GM18502 (cell line): ENCODE data around the gene MREG.
"Not testable (repeated sequence)": the region's sequence is repeated elsewhere in the genome, so short reads cannot be mapped to it uniquely, and the experiment has no call there.

Source experiments
- ATAC-seq: cut with Tn5 transposase; IDR thresholded peaks from one replicate; pipeline ENCODE4 v1.9.1; 2021; ENCODE audit warnings: mild to moderate bottlenecking; ENCODE audit not compliant: unreplicated experiment, poor library complexity

Gene MREG

DNA sequence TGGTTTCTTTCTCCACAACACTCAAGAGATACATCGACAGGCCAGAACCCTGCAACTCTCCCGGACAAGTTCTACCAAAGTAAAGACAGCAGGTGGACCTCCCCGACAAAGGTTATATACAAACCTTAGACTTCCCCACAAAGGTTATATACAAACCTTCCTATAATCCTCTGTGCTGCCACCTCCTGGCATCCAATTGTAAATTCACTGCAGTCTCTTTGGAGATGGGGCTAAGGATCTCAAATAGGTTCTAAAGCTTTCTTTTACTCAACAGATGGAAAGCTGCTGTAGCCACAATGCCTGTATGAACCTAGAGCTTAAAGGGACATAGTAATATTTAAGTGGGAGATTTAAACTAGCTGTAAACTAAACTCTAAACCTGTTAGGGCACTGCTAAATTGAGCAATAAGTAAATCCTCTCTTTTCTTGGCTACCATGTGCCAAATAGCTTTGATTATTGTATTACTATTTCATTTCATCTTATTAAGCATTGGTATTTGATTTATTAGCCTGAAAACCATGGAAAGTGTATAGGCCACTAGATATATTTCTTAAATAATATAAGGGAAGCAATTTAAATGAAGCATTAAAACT is 9.8 kb upstream of the MREG start:
- ATAC-seq, result peak; percentile 89

DNA sequence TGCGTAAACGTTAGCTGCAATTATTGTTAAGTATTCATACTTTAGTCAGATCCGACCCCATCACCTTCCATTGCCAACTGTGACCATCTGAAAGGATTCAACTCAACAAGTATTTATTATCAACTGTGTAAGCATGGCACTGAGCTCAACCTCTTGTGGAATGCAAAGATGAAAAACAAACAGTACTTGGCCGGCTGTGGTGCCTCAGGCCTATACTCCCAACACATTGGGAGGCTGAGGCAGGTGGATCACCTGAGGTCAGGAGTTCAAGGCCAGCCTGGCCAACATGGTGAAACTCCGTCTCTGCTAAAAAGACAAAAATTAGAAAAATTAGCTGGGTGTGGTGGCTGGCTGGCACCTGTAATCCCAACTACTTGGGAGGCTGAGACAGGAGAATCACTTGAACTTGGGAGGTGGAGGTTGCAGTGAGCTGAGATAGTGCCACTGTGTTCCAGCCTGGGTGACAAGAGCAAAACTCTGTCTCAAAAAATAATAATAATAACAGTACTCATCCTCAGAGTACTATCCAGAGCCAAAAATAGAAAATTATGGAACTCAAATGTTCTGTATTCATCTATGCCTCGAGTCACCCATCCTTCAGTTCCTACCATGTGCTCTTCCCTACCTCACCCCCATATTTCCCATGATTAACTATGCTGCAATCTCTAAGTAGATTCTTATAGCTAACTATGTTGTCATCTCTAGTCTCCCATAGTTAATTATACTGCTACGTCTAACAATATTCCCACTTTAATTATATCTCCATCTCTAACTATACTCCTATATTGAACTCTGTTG is 8.6 kb upstream of the MREG start:
- ATAC-seq, result no peak

DNA sequence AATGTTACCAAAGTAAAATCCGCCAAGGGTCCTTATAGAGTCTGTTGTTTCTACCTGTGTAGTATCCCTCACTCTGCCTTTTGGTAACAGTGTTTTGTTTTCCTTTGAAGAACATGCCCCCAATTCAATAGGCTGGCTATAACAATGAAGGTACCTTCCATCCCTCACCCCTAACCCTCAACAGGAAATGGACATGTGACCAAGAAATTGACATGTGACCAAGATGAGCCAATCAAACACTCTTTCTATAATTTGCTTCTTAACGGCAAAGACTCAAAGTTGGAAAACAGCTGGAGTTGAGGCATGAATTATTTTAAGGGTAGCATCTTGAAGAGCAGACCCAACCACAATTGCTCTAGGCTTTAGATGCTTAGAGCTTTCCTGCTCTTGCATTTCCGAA is 5.4 kb upstream of the MREG start:
- no peak for ATAC-seq

DNA sequence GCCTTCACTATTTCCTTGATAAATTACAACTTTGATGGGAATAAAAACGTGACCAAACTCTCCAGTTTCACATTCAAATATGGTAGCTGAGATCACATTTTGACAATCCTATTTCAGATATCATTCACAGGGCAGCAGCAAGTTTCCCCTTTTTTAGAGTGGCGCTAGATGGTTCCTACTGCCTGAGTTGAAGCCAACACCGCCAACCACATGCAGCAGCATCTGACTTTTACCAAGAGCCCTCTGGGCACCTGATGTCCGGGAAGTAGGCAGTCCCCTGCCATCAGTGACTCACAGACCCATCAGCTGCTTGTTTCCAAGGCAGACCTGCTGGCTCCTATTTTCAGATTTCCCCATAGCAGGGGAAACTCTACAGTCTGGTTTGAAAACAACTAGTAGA is 4.0 kb upstream of the MREG start:
- peak; percentile 36 for ATAC-seq

DNA sequence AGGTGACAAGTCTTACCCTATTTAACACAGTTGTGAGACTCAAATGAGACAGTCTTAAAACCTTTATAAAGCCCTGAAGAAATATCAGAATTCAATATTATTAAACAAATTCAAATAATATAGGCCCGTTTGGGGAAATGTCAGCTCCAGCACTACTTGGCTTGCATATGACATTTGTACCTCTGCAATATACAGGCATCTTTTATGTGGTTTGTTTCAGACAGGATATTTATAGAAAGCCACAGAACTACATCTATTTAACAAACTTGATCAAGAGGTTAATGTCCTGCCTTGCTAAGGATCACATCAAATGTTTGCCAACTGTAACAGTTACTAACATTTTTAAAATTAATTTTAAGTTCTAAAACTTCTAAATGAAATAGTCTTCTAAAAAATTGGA is 3.2 kb upstream of the MREG start:
- no peak for ATAC-seq

DNA sequence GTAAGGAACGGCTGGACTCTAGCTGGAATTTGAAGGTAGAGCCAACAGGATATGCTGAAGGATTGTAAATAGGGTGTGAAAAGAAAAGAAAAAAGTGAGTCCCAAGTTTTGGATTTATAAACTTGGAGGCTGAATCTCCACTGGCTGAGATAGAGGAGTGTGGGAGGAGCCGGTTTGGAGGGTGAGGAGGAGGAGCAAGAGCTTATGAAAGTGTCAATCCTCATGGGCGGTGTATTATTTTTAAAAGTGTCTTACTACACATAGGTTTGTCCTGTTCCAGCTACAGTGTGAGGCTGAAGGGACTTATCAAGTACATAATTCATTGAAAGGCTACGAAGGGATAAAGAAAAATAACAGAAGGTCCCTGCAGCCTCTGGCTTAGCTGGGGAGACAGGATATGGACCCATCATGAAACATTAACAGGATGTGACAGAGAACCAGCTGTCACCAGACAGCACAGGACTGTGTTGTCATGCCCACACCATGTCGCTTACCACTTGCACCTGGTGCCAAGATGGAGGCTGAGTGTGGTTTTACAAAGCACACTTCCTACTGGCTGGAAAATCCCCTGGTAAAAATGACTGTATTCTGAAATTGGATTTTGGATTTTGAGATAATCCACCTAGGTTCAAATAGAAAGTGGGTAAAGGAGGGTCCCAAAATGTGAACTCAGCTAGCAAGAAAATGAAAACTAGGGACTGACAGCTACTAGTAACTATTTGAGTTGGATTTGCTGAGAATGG is 2.5 kb upstream of the MREG start:
- ATAC-seq, result peak; percentile 85

DNA sequence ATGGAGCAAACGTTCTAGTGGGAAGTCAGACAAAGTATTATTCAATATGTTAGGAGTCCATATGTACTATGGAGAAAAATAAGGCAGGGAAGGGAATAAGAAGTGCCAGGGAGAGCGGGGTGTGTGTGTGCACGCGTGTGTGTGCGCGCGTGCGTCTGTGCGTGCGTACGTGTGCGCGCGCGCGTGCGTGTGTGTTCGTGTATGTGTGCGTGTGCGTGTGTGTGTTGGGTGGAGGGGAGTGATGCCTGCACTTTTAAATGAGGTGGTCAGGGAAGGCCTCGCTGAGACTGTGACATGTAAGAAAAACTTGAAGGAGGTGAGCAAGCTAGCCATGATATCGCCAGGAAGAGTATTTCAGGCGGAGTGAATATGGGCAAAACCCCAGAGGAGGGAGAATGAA is 1.6 kb upstream of the MREG start:
- ATAC-seq, result no peak

DNA sequence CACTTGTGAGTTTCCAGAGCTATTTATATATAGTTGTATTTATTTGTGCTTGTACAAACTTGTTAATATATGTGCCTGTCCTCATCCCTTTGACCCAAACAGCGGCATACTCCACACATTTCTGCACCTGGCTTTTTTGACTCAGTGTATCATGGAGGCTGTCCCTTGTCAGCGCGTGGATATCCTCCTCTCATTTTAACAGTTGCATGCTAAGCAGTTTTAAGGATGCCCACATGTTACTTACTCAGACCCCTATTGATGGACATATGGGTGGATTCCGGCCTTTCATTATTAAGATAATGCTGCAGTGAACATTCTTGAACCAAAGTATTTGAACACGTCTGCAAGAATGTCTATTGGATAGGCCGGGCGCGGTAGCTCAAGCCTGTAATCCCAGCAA is 655 bp upstream of the MREG start:
- no peak for ATAC-seq

DNA sequence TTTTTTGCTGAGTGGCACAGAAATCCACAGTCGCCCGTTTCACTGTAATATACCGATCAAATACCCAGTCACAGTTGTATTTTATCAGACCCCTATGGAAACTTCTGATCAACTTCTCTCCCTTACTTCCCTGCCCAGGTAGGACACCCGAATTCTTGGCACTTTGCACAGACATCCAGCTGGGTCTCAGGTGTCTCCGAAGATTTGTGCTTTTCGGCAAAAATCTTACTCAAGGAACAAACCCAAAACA is 596 bp downstream of the MREG start:
- ATAC-seq, result no peak

DNA sequence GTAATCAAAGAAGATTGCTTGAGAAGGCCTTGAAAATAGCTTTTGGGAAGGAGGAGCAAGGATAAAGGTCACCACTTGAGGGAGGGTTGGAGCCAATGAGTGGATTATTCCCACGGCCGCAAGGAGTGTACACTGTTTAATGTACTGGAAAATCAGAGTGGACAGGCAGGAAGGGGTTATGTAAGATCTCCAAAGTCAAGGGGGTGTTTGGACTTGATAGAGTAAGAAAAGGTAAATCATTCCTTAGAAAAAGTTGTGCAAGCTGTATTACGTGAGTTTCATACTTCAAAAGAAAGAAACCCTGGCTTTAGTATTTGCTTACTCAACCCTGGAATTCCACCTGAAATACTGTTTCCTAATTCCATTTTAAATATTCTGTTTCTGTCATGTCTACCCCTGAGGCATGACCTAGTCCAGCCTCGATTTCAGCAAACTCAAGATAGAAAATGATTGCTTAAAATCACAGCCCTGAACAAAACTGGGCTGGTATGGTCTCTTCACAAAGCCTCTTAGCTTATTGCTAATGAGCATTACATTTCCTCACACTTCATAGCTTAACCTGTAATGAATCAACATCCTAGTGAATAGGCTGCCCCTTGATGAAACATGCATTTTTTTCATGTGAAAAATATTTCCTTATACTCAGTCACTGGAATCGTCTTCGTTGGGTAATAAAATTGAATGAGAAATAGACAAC is 1.1 kb downstream of the MREG start:
- no peak for ATAC-seq

DNA sequence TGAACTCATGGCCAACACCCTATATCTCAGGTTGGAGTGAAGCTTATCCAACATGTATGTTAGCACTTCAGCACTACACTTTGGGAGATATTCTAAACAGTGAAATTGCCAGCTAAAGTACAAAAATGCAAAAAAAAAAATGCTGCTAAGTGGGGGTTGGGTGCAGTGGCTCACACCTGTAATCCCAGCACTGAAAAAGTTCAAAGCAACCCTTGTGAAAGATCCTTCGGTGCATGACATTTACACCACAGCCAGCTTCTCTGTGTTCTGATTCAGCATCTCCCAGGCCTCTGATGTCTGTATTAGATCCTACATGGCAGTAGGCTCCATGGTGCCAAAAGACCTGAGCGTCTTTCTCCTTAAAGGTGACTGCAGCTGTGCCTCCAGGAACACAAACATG is 4.1 kb downstream of the MREG start:
- not testable (repeated sequence) for ATAC-seq

DNA sequence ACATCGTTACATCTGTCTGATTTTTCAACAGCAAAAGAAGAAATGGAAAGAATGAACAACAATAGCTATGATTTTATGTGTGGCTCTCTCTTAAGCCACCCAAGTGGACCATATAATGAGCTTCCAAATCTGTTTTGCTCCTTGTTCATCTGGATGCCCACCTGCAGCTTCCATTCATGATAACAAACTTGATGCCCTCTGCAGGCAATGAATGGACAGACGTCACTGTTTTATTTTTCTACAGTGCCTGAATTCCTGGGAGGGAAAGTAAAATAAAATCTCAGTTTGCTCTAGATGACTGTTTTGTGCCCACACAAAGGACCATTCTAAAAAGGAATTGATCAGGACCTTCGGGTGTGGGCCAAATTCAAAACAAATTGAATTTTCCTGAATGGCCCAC is 5.0 kb downstream of the MREG start:
- no peak for ATAC-seq

DNA sequence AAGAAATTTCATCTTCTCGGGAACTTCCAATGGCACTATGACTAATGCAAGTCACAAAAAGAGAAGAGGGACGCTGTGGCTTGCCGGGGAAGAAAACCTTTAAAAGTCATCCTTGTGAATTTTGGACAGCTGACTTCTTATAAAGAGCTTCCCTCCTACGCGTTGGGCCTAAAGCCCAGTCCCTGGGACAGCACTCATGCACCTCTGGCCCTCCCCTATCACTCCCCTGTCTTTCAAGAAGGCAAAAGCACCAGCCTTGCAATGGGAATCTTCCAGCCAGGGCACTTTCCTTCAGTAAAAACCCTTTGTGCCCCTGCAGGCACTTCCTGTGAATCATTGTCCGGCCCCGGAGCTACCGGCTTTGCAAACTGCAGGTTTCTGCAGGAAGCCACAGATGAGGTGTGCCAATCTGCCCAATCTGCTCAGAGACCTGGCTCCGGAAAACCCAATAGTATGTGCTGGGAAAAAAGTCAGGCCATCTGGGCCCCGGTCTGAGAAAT is 7.1 kb downstream of the MREG start:
- peak; percentile 42 for ATAC-seq

DNA sequence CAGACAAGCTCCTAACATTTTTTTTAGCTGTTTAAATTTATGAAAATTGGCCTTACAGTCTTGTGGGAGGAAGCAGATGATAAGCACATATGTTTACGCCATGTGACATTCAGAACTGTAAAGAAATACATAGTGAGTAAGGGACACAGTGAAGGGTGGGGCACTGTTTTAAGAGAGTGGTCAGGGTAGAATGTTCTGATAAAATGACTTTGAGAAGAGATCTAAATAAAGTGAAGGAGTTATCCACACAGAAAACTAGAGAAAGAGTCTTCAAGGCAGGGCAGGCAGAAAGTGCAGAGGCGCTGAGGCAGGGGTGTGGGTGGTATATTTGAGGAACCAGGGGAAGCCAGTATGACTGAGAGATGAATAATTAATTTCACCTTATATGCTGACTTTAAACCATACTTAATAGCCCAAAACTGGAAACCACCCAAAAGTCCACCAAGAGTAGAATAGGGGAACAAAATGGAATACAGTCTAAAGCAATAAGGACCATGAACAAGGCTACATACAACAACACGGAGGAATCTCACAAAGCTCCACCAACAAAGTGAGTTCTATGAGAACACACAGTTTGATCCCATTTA is 8.6 kb downstream of the MREG start:
- ATAC-seq, result peak; percentile 37

DNA sequence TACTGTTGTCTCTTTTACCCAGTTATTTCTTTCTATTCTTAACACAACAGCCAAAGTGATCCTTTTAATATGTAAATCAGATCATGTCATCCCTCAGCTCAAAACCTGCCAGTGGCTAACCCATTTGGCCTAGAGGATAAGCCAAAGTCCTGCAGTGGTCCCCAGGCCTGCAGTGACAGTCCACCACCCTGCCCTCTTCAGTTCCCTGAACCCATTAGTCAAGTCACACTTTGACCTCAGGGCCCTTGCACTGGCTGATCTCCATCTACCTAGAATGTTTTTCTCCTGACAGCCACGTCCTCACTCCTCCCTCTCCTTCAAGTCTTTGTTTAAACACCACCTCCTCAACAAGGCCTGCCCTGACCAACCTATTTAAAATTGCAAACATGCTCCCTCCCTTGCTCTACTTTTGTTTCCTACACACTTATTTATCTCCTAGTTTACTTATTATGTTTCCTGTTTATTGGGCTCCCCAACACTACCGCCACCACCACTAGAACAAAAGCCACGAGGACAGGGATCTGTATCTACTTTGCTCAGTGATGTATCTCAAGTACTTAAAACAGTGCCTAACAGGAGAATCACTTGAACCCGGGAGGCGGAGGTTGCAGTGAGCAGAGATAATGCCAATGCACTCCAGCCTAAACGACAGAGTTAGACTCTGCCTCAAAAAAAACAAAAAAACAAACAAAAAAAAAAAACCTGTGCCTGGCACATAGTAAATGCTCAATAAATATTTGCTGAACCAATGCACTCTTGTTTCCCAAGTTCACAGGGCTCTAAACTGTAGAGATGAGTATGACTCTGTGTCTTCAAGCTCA is 9.3 kb downstream of the MREG start:
- no peak for ATAC-seq

DNA sequence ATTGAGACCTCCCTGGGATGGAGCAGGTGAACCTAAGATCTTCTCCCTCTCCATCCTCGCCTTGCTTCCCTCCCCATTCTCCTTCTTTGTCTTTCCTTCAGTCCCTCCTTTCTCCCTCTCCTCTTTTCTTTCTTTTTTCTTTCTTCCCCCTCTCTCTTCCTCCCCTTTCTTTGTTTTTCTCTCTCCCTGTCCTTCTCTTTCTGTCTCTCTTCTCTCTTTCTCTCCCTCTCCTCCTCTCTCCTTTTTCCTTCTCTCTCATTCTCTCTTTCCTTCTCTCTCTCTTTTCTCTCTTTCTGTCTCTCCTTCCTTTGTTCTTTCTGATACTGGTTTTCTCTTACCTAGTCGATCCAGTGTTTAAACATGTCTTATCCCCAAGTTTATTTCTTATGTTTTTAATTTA is 10.7 kb downstream of the MREG start:
- ATAC-seq, result no peak

DNA sequence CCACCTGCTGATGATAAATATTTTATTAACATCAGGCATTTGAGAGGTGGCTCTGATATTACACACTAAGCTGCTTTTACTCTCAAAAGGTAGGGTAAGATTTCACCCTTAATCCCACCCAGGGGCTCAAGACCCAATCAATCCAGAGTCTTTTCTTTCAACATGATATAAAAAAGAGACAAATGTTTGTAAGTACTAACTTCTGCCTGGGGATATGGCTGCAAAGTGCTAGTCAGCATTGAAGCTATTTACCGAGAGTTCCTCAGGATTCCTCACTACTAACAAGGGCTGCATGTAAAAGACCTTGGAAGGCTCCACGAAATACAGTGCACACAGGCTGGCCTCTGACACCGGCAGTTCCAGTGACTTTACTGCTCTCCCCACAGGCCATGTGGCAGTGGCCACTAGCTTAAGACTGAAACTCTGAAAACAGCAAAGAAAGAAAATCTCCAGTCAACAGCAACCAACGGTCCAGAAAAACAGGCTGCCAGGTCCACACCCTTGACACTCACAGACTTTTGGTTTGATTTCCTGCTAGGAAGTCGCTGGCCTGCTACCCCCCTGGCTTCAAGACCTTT is 11.2 kb downstream of the MREG start:
- ATAC-seq, result no peak

DNA sequence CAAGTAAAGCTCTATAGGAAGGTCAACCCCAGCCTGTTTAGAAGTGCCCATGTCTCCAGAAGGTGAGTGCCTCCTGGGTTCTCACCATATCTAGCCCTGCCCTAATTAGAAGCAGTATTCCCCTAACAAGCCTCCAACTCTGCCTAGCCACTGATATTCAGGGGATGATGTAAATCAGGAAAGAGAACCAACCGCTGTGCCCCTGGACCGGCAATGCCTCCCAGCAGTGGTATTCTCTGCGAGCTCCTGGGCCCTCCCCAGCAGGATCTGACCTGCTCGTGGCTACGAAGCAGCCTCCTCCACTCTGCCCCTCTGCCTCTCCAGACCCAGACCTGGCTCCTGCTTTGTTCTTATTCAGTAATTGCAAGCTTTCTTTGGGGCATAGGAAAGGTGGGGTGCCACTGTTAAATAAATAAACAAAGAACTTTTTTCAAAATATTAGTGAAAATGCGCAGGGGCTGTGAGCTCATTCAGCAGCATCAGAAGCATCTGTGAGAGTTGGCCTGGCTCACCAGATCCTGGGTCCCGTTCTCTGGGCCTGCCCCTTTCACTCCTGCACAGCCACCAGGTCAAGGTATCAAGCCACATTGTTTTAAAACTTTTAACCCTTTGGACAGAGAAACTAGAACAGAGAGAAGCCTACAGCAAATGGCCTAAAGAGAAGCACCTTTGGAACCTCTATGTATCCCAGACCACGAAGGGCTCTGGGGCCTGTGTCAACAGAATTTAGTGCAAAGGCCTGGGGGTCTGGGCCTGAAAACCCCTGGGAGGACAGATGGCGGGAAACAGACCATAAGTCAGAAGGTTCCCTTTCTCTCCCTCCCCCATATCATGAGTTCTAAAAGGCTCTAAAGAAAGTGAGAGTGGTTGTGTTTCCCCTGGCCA is 11.9 kb downstream of the MREG start:
- no peak for ATAC-seq

DNA sequence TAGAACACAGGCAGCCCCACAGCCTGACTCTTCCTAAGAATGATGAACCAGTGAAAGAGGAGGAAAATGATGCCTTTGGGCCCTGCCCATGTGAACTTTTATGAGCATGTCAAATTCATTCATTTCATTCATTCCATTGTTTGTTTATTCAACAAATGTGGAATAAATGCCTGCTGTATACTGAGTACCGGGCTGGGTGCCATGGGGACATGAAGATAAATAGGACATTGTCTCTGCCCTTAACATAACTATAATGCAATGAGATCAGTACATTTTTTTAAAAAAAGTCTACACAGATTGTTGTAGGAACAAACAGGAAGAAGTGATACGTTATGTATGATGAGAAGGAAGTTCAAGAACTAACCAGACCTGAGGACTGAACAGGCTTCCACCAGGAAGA is 14.7 kb downstream of the MREG start:
- ATAC-seq, result no peak
